Thyroid gland (tissue), 4 donors: ENCODE measurements around the gene IL12A. TPM values are rescaled to one million over a fixed set of nuclear protein-coding genes. Genes with fewer than 3 reads are reported as not detected.

ENCODE experiments used
- DNase-seq, 2 donors: peaks; one replicate each; pipeline ENCODE4 v3.0.0-alpha.2; 2019
- H3K27ac ChIP-seq, 3 donors: fragments of 200-600 bp; sonication (generic); 1 replicate in 2 of 3; 2 replicates in 1 of 3; pipeline ENCODE4 v1.5.1; 2016 to 2019; ENCODE audit warnings: mild to moderate bottlenecking in 1 of 3, moderate library complexity in 1 of 3
- H3K27me3 ChIP-seq: fragments of 200-600 bp; sonication (generic); one replicate; pipeline ENCODE4 v1.5.1; 2019
- H3K36me3 ChIP-seq, 2 donors: fragments of 200-600 bp; sonication (generic); one replicate each; pipeline ENCODE4 v1.5.1; 2016 to 2019
- H3K4me1 ChIP-seq, 2 donors: fragments of 200-600 bp; sonication (generic); one replicate each; pipeline ENCODE4 v1.5.1; 2017 to 2019
- H3K4me3 ChIP-seq, 3 donors: fragments of 200-600 bp; sonication (generic); replicated peaks in 1 of 3; 1 replicate in 2 of 3; 2 replicates in 1 of 3; pipeline ENCODE4 v1.5.1; 2016; ENCODE audit warnings: mild to moderate bottlenecking in 1 of 3
- H3K9me3 ChIP-seq: fragments of 200-600 bp; sonication (generic); one replicate; pipeline ENCODE4 v1.5.1; 2017
- POLR2A ChIP-seq, 2 donors: fragments of 450-650 bp; IDR thresholded peaks; one replicate each; pipeline ENCODE4 v1.6.1; 2017; ENCODE audit warnings: antibody characterized with exemption in 2 of 2, mild to moderate bottlenecking in 2 of 2, moderate library complexity in 1 of 2
- WGBS, 2 donors: methylation state at CpG; one replicate each; pipeline ENCODE4 v1.1.5; 2017; 5-methylcytosine and 5-hydroxymethylcytosine counted together
- intact Hi-C: fragments of 100-400 bp; cut with DNase I; formaldehyde crosslinking; loops from one replicate; pipeline ENCODE4 v1.15.1; 2023
- total RNA-seq, 4 donors: library from RNA; depleted of rRNA; stranded (reverse); fragments of >200 nt; gene quantifications; one replicate each; pipeline ENCODE4 v1.2.3, GENCODE V29; 2016
- TF ChIP-seq, protein P1 (sequence below), 6 experiments: fragments of 200-600 bp in 3 of 6; fragments of 450-650 bp in 3 of 6; sonication (generic) in 3 of 6; IDR thresholded peaks; one replicate each; pipeline ENCODE4 v1.5.1; 2016 to 2019; ENCODE audit warnings: antibody characterized with exemption in 6 of 6, mild to moderate bottlenecking in 2 of 6, inconsistent platforms in 1 of 6, moderate library complexity in 1 of 6

The IL12A gene
- total RNA-seq, 4 donors from 2014 or later, result 0.75 to 1.4 TPM; not detected in 2

DNA sequence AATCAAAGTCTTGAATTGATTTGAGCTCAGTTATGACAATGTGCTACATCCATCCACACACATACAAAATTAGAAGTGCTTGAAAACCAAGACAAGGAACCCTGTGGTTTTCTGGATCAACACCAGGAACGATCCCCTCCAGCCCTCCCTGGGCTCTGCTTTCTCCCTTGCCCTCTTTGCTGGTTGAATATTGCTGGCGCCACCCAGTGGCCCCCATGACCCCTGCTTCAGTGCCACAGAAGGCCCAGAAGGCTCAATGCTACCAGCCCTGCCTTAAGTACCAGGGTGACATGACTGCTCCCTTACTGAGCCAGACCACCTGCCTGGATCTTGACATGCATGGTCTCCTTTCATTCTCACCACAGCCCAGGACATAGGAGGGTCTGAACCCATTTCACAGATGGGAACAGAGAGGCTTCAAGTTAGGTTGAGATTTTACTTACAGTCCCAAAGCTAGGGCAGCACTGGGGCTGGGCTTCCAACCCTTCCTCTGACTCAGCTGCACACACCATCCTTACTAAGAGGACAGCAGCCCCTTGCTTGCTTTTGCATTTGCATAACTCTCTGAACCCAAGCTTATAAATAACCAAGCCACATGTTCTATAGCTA is 15.0 kb downstream of the IL12A start:
- Histone ChIP-seq H3K9me3 (no peaks in the 10 kb centered on the region), H3K27me3 (no peaks in the 10 kb centered on the region), H3K4me3 (no peak overlapping the region), H3K27ac (no peak overlapping the region), H3K4me1 (no peaks in the 10 kb centered on the region), H3K36me3 (no peaks in the 10 kb centered on the region)
- peak; percentile 60 to 64 for DNase-seq
- intact Hi-C loops, result loop anchor here (5.0 kb wide), 1 partner anchor 176 kb away; no protein-coding TSS in a partner anchor
- TF ChIP-seq, protein P1, sequence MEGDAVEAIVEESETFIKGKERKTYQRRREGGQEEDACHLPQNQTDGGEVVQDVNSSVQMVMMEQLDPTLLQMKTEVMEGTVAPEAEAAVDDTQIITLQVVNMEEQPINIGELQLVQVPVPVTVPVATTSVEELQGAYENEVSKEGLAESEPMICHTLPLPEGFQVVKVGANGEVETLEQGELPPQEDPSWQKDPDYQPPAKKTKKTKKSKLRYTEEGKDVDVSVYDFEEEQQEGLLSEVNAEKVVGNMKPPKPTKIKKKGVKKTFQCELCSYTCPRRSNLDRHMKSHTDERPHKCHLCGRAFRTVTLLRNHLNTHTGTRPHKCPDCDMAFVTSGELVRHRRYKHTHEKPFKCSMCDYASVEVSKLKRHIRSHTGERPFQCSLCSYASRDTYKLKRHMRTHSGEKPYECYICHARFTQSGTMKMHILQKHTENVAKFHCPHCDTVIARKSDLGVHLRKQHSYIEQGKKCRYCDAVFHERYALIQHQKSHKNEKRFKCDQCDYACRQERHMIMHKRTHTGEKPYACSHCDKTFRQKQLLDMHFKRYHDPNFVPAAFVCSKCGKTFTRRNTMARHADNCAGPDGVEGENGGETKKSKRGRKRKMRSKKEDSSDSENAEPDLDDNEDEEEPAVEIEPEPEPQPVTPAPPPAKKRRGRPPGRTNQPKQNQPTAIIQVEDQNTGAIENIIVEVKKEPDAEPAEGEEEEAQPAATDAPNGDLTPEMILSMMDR (IDR thresholded peaks at IDR 0.05), result peak in 3 of 6 experiments; percentile 45 to 54 (median 51)
- TF ChIP-seq POLR2A (IDR thresholded peaks at IDR 0.05), result no peak
- 11 to 24% methylated on average over 2 of the region's 2 CpGs for WGBS, 2 donors

DNA sequence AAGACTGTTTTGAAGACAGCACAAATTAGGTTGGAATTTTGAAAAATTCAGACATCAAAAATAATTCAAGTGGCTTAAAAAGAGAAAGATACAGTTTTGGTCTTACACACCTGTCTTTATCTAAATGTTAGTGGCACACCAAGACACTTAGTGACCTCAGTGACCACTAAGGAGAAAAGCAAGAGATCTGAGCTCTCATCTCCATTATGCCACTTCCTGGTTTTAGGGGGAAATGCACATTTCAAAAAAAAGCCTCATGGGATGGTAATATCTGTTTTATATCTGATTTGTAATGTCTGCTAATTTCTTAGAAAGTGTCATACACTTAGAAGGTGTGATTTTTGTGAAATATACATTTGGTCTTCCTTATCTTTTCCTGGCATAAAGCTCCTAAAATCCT is 16.4 kb downstream of the IL12A start:
- no peaks in the 10 kb centered on the region for H3K4me1 ChIP-seq
- no peaks in the 10 kb centered on the region for H3K27me3 ChIP-seq
- no peak for DNase-seq
- TF ChIP-seq, protein P1 (IDR thresholded peaks at IDR 0.05), result no peak
- TF ChIP-seq POLR2A (IDR thresholded peaks at IDR 0.05), result no peak
- H3K9me3 ChIP-seq, result no peaks in the 10 kb centered on the region
- H3K27ac ChIP-seq, result no peak overlapping the region
- intact Hi-C loops, result loop anchor here (5.0 kb wide), 1 partner anchor 118 kb away; no protein-coding TSS in a partner anchor
- H3K36me3 ChIP-seq, result no peaks in the 10 kb centered on the region
- H3K4me3 ChIP-seq, result no peak overlapping the region

GRCh38 chr3:160006282-160007163 is 17.9 kb downstream of the IL12A start:
- intact Hi-C loops, result loop anchor here (5.0 kb wide), 1 partner anchor 119 kb away; no protein-coding TSS in a partner anchor
- no peak overlapping the region for H3K27ac ChIP-seq
- H3K27me3 ChIP-seq, result no peaks in the 10 kb centered on the region
- no peaks in the 10 kb centered on the region for H3K9me3 ChIP-seq
- H3K4me3 ChIP-seq, result no peak overlapping the region
- TF ChIP-seq POLR2A (IDR thresholded peaks at IDR 0.05), result no peak
- TF ChIP-seq, protein P1 (IDR thresholded peaks at IDR 0.05), result peak in 5 of 6 experiments; percentile 48 to 86 (median 80)
- DNase-seq, result peak; percentile 58 to 61
- no peaks in the 10 kb centered on the region for H3K36me3 ChIP-seq
- H3K4me1 ChIP-seq, result no peaks in the 10 kb centered on the region
- 7 to 13% methylated on average over 3 of the region's 3 CpGs for WGBS, 2 donors

GRCh38 chr3:160008961-160009360 is 20.3 kb downstream of the IL12A start:
- no peaks in the 10 kb centered on the region for H3K27me3 ChIP-seq
- 68 to 70% methylated on average over 4 of the region's 4 CpGs for WGBS, 2 donors

More at GRCh38 chr3:160008961-160009360, 20.3 kb downstream of the IL12A start:
- TF ChIP-seq POLR2A (IDR thresholded peaks at IDR 0.05), result no peak
- TF ChIP-seq, protein P1 (IDR thresholded peaks at IDR 0.05), result no peak
- no peaks in the 10 kb centered on the region for H3K9me3 ChIP-seq
- intact Hi-C loops, result loop anchor here (5.0 kb wide), 1 partner anchor 122 kb away; no protein-coding TSS in a partner anchor
- DNase-seq, result no peak
- no peaks in the 10 kb centered on the region for H3K4me1 ChIP-seq
- H3K36me3 ChIP-seq, result no peaks in the 10 kb centered on the region
- no peak overlapping the region for H3K4me3 ChIP-seq
- no peak overlapping the region for H3K27ac ChIP-seq
